AG04449 (cell line): Measurements from ENCODE around the gene CDH15.

ENCODE experiments used
- CTCF ChIA-PET: fragments of 350-600 bp; formaldehyde crosslinking; extraction: SDS; loops from one replicate; lab custom pipeline; 2021; ENCODE audit warnings: antibody characterized with exemption; lab: Yijun Ruan, JAX
- POLR2A ChIA-PET: fragments of 400-600, 350-600 bp; formaldehyde crosslinking; extraction: SDS; loops from one replicate; lab custom pipeline; 2020; ENCODE audit warnings: antibody characterized with exemption, inconsistent platforms; lab: Yijun Ruan, JAX
- DNase-seq: peaks from one replicate; pipeline ENCODE4 v3.0.0-alpha.2; 2010; ENCODE audit warnings: low read depth, low spot score
- H3K4me3 ChIP-seq: 2 replicates; pipeline ENCODE4 v1.5.1; 2011; ENCODE audit warnings: low read depth, mild to moderate bottlenecking, control low read depth, low read length
- CTCF ChIP-seq: IDR thresholded peaks from one replicate; pipeline ENCODE4 v1.5.1; 2011; ENCODE audit warnings: mild to moderate bottlenecking, moderate library complexity, low read length, control low read depth, inconsistent platforms; ENCODE audit not compliant: insufficient read depth; ENCODE audit errors: missing control alignments

CDH15 gene

GRCh38 chr16:89154390-89155183 is 17.0 kb upstream of the CDH15 start:
- no peak for DNase-seq
- TF ChIP-seq CTCF = no peak
- CTCF ChIA-PET = interaction anchor here (0.6 to 1.4 kb wide), 2 partner anchors 12 to 60 kb away, joined by 3 to 4 read pairs; no protein-coding TSS in a partner anchor
- no peak overlapping the region for H3K4me3 ChIP-seq
- POLR2A ChIA-PET = interaction anchor here (1.2 kb wide), 1 partner anchor 10 kb away, joined by 3 read pairs; no protein-coding TSS in a partner anchor

GRCh38 chr16:89155184-89155679 is 16.3 kb upstream of the CDH15 start:
- no peak for TF ChIP-seq CTCF
- POLR2A ChIA-PET = interaction anchor here (1.2 kb wide), 1 partner anchor 10 kb away, joined by 3 read pairs; no protein-coding TSS in a partner anchor
- DNase-seq = no peak

GRCh38 chr16:89155851-89156739 is 15.5 kb upstream of the CDH15 start:
- no peak for DNase-seq
- TF ChIP-seq CTCF = no peak
- H3K4me3 ChIP-seq = no peak overlapping the region
- ChIA-PET CTCF (interaction anchor here (0.7 to 2.1 kb wide), 4 partner anchors 11 to 413 kb away, joined by 3 to 16 read pairs (median 3); no protein-coding TSS in a partner anchor), POLR2A (interaction anchor here (0.6 to 1.2 kb wide), 2 partner anchors 9 to 411 kb away, joined by 3 read pairs; no protein-coding TSS in a partner anchor)

More at GRCh38 chr16:89155184-89155679, 16.3 kb upstream of the CDH15 start:
- CTCF ChIA-PET = interaction anchor here (0.6 to 2.1 kb wide), 4 partner anchors 12 to 59 kb away, joined by 3 to 16 read pairs (median 4); no protein-coding TSS in a partner anchor
- H3K4me3 ChIP-seq = no peak overlapping the region

- H3K4me3 ChIP-seq = no peak overlapping the region
- no peak for DNase-seq
- ChIA-PET CTCF (interaction anchor here (0.7 to 2.1 kb wide), 3 partner anchors 11 to 414 kb away, joined by 3 to 16 read pairs (median 3); no protein-coding TSS in a partner anchor), POLR2A (no interaction called here)
- no peak for TF ChIP-seq CTCF
These were observed 14.6 kb upstream of the CDH15 start for GRCh38 chr16:89156740-89157645.

GRCh38 chr16:89157778-89158177 is 13.8 kb upstream of the CDH15 start:
- POLR2A ChIA-PET = no interaction called here
- DNase-seq = no peak
- H3K4me3 ChIP-seq = no peak overlapping the region
- CTCF ChIA-PET = no interaction called here
- no peak for TF ChIP-seq CTCF
